ENCODE data around the gene TRPM1. TPM values are rescaled to one million over a fixed set of nuclear protein-coding genes. Genes with fewer than 3 reads are reported as not detected.

The TRPM1 gene
- total RNA-seq (not detected), total RNA-seq (0 reads per million in 2 donors)

- H3K27ac Mint-ChIP-seq, result no peak within 1 kb of the TSS
- H3K9me3 ChIP-seq (ENCODE audit: control insufficient read depth, low read length, poor library complexity, severe bottlenecking), result no peaks in the 10 kb centered on the region
- H3K36me3 Mint-ChIP-seq (ENCODE audit: low read depth), result peaks cover 2% of the 10 kb centered on the region
- ATAC-seq, result no peak
- no peak within 1 kb of the TSS for H3K4me3 Mint-ChIP-seq
- peaks cover 6% of the 10 kb centered on the region for H3K4me1 Mint-ChIP-seq
- H3K27me3 Mint-ChIP-seq, result peaks cover 5% of the 10 kb centered on the region
- DNase-seq, result no peak
Observed at GRCh38 chr15:31101262-31102038, at the start of gene TRPM1. Gene TRPM1, minus strand, starts transcription at chr15:31101725. Its CDS starts 20,370 bp downstream, at chr15:31081355.

- H3K27ac Mint-ChIP-seq, result no peak overlapping the region
- no peak overlapping the region for H3K4me3 Mint-ChIP-seq
- H3K9me3 ChIP-seq (ENCODE audit: control insufficient read depth, low read length, poor library complexity, severe bottlenecking), result no peaks in the 10 kb centered on the region
- peaks cover 2% of the 10 kb centered on the region for H3K36me3 Mint-ChIP-seq (ENCODE audit: low read depth)
- DNase-seq, result no peak
- ATAC-seq, result no peak
- H3K4me1 Mint-ChIP-seq, result no peaks in the 10 kb centered on the region
- peaks cover 15% of the 10 kb centered on the region for H3K27me3 Mint-ChIP-seq
Observed at GRCh38 chr15:31150732-31151231, 49.3 kb upstream of the TRPM1 start.

- ATAC-seq (no peak), DNase-seq (no peak)
- peaks cover 2% of the 10 kb centered on the region for H3K36me3 Mint-ChIP-seq (ENCODE audit: low read depth)
- no peak overlapping the region for H3K4me3 Mint-ChIP-seq
- H3K4me1 Mint-ChIP-seq, result no peaks in the 10 kb centered on the region
- H3K27me3 Mint-ChIP-seq, result peaks cover 20% of the 10 kb centered on the region
- no peaks in the 10 kb centered on the region for H3K9me3 ChIP-seq (ENCODE audit: control insufficient read depth, low read length, poor library complexity, severe bottlenecking)
- no peak overlapping the region for H3K27ac Mint-ChIP-seq
Observed at GRCh38 chr15:31149987-31150386, 48.5 kb upstream of the TRPM1 start.

- DNase-seq (no peak), ATAC-seq (no peak)
- no peaks in the 10 kb centered on the region for H3K9me3 ChIP-seq (ENCODE audit: control insufficient read depth, low read length, poor library complexity, severe bottlenecking)
- Mint-ChIP-seq H3K4me3 (no peak overlapping the region), H3K4me1 (no peaks in the 10 kb centered on the region), H3K27me3 (peaks cover 20% of the 10 kb centered on the region), H3K27ac (no peak overlapping the region), H3K36me3 (ENCODE audit: low read depth) (peaks cover 2% of the 10 kb centered on the region)
Observed at GRCh38 chr15:31149088-31149505, 47.6 kb upstream of the TRPM1 start.

GRCh38 chr15:31148297-31149087, 47.0 kb upstream of the TRPM1 start:
- DNase-seq, result no peak
- H3K4me1 Mint-ChIP-seq, result no peaks in the 10 kb centered on the region
- H3K27me3 Mint-ChIP-seq, result peaks cover 20% of the 10 kb centered on the region
- ATAC-seq, result no peak
- H3K4me3 Mint-ChIP-seq, result no peak overlapping the region
- H3K36me3 Mint-ChIP-seq (ENCODE audit: low read depth), result peaks cover 2% of the 10 kb centered on the region
- no peaks in the 10 kb centered on the region for H3K9me3 ChIP-seq (ENCODE audit: control insufficient read depth, low read length, poor library complexity, severe bottlenecking)
- H3K27ac Mint-ChIP-seq, result no peak overlapping the region

- Mint-ChIP-seq H3K27ac (no peak overlapping the region), H3K36me3 (ENCODE audit: low read depth) (peaks cover 2% of the 10 kb centered on the region)
- ATAC-seq, result no peak
Observed at GRCh38 chr15:31147944-31148296, 46.4 kb upstream of the TRPM1 start.

GRCh38 chr15:31147456-31147855, 45.9 kb upstream of the TRPM1 start:
- H3K27ac Mint-ChIP-seq, result no peak overlapping the region
- H3K27me3 Mint-ChIP-seq, result peaks cover 20% of the 10 kb centered on the region
- ATAC-seq (no peak), DNase-seq (no peak)
- H3K4me1 Mint-ChIP-seq, result no peaks in the 10 kb centered on the region
- peak overlapping the region; percentile 55 for H3K4me3 Mint-ChIP-seq
- peaks cover 2% of the 10 kb centered on the region for H3K36me3 Mint-ChIP-seq (ENCODE audit: low read depth)
- no peaks in the 10 kb centered on the region for H3K9me3 ChIP-seq (ENCODE audit: control insufficient read depth, low read length, poor library complexity, severe bottlenecking)

More at GRCh38 chr15:31147944-31148296, 46.4 kb upstream of the TRPM1 start:
- no peaks in the 10 kb centered on the region for H3K9me3 ChIP-seq (ENCODE audit: control insufficient read depth, low read length, poor library complexity, severe bottlenecking)
- Mint-ChIP-seq H3K4me3 (peak overlapping the region; percentile 55), H3K4me1 (no peaks in the 10 kb centered on the region), H3K27me3 (peaks cover 20% of the 10 kb centered on the region)
- DNase-seq, result no peak

GRCh38 chr15:31145271-31145911, 43.9 kb upstream of the TRPM1 start:
- H3K4me3 Mint-ChIP-seq, result no peak overlapping the region
- H3K4me1 Mint-ChIP-seq, result no peaks in the 10 kb centered on the region
- H3K9me3 ChIP-seq (ENCODE audit: control insufficient read depth, low read length, poor library complexity, severe bottlenecking), result no peaks in the 10 kb centered on the region
- ATAC-seq (no peak), DNase-seq (no peak)
- peaks cover 20% of the 10 kb centered on the region for H3K27me3 Mint-ChIP-seq
- no peak overlapping the region for H3K27ac Mint-ChIP-seq
- no peaks in the 10 kb centered on the region for H3K36me3 Mint-ChIP-seq (ENCODE audit: low read depth)

GRCh38 chr15:31141792-31142191, 40.3 kb upstream of the TRPM1 start:
- H3K27ac Mint-ChIP-seq, result no peak overlapping the region

GRCh38 chr15:31136607-31137328, 35.2 kb upstream of the TRPM1 start:
- ATAC-seq, result no peak
- peaks cover 18% of the 10 kb centered on the region for H3K27me3 Mint-ChIP-seq
- H3K36me3 Mint-ChIP-seq (ENCODE audit: low read depth), result peaks cover 7% of the 10 kb centered on the region
- peaks cover 2% of the 10 kb centered on the region for H3K4me1 Mint-ChIP-seq
- no peak overlapping the region for H3K27ac Mint-ChIP-seq
- H3K9me3 ChIP-seq (ENCODE audit: control insufficient read depth, low read length, poor library complexity, severe bottlenecking), result no peaks in the 10 kb centered on the region
- no peak overlapping the region for H3K4me3 Mint-ChIP-seq
- DNase-seq, result no peak

More at GRCh38 chr15:31141792-31142191, 40.3 kb upstream of the TRPM1 start:
- no peaks in the 10 kb centered on the region for H3K9me3 ChIP-seq (ENCODE audit: control insufficient read depth, low read length, poor library complexity, severe bottlenecking)
- DNase-seq (no peak), ATAC-seq (no peak)
- peaks cover 10% of the 10 kb centered on the region for H3K27me3 Mint-ChIP-seq
- H3K4me3 Mint-ChIP-seq, result no peak overlapping the region
- H3K4me1 Mint-ChIP-seq, result no peaks in the 10 kb centered on the region
- H3K36me3 Mint-ChIP-seq (ENCODE audit: low read depth), result no peaks in the 10 kb centered on the region

- Mint-ChIP-seq H3K27me3 (peaks cover 18% of the 10 kb centered on the region), H3K4me3 (no peak overlapping the region), H3K27ac (no peak overlapping the region), H3K4me1 (peaks cover 2% of the 10 kb centered on the region), H3K36me3 (ENCODE audit: low read depth) (peaks cover 7% of the 10 kb centered on the region)
- DNase-seq (no peak), ATAC-seq (no peak)
- H3K9me3 ChIP-seq (ENCODE audit: control insufficient read depth, low read length, poor library complexity, severe bottlenecking), result no peaks in the 10 kb centered on the region
Observed at GRCh38 chr15:31136016-31136415, 34.5 kb upstream of the TRPM1 start.

- H3K36me3 Mint-ChIP-seq (ENCODE audit: low read depth), result peaks cover 7% of the 10 kb centered on the region
- DNase-seq (no peak), ATAC-seq (no peak)
- peaks cover 23% of the 10 kb centered on the region for H3K27me3 Mint-ChIP-seq
- no peak overlapping the region for H3K4me3 Mint-ChIP-seq
- H3K9me3 ChIP-seq (ENCODE audit: control insufficient read depth, low read length, poor library complexity, severe bottlenecking), result no peaks in the 10 kb centered on the region
- H3K27ac Mint-ChIP-seq, result no peak overlapping the region
- H3K4me1 Mint-ChIP-seq, result peaks cover 2% of the 10 kb centered on the region
Observed at GRCh38 chr15:31135523-31135922, 34.0 kb upstream of the TRPM1 start.
